ENCODE results near the gene ABCC3.

Gene ABCC3

DNA sequence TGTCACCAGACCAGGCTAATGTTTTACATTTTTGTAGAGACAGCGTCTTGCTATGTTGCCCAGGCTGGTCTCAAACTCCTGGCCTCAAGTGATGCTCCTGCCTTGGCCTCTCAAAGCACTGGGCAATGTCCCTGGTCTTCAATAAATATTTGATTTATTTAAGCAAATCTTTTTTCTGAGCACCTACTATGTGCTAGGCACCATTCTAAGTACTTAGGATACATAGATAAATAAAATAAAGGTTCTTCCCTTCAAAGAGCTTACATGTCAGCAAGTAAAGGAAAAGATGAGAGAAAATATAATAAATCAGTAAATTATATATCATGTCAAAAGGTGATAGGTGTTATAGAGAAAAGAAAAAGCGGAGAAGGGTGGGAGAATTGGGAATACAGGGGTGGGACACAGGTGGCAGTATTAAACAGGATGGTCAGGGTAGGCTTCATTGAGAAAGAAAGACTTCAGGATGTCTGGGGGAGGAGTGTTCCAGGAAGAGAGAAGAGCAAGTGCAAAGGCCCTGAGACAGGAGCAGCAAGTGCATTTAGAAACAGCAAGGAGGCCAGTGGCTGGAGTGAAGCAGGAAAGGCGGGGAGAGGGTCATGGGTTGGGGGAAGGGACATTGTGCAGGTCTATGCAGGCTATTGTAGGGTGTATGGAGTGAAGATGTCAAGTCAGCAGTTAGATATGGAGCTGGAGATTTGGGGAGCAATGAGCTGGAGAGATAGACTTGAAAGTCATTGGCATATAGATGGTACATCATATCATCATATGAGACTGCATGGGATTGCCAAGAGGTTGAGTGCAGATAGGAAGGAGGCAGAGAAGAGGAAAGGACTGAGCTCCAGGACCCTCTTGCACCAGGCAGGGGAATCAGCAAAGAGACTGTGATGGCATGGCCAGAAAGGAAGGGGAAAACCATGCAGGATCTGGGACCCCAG is 11.3 kb downstream of the ABCC3 start:
- TF ChIP-seq POLR2AphosphoS5 (IDR thresholded peaks at IDR 0.05; ENCODE audit: low read depth) (no peak), GABPA (IDR thresholded peaks at IDR 0.05; ENCODE audit: low read depth) (no peak), SPI1 (IDR thresholded peaks at IDR 0.05; ENCODE audit: borderline replicate concordance, low read depth) (no peak)
- H3K27me3 ChIP-seq (ENCODE audit: insufficient read depth, poor library complexity, severe bottlenecking), result no peaks in the 10 kb centered on the region
- H3K4me3 ChIP-seq (replicated peaks; ENCODE audit: insufficient read depth, low read length), result no peak overlapping the region
- DNase-seq (ENCODE audit: low read depth in 1 of 2, low spot score in 1 of 2), result no peak
- no peak overlapping the region for H3K27ac ChIP-seq (replicated peaks)

DNA sequence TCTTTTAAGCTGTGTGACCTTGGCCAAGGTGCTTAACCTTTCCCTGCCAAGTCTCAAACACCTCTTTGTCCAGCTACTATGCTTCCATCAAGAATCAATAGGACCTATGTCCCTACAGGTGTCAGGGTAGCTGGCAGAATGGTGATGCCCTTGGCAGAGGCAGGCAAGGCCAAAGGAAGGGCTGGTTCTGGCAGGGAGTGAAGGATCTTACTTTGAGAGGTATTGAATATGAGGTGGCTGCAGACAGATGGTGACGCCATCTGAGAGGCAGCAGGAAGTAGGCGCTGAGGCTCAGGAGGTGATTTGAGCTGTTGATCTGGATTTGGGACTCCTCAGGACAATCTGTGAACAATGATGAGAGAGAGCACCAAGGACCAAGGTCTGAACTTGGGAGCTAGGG is 12.5 kb downstream of the ABCC3 start:
- TF ChIP-seq SPI1 (IDR thresholded peaks at IDR 0.05; ENCODE audit: borderline replicate concordance, low read depth) (no peak), POLR2AphosphoS5 (IDR thresholded peaks at IDR 0.05; ENCODE audit: low read depth) (no peak), GABPA (IDR thresholded peaks at IDR 0.05; ENCODE audit: low read depth) (no peak)
- TF ChIP-seq, protein P1, sequence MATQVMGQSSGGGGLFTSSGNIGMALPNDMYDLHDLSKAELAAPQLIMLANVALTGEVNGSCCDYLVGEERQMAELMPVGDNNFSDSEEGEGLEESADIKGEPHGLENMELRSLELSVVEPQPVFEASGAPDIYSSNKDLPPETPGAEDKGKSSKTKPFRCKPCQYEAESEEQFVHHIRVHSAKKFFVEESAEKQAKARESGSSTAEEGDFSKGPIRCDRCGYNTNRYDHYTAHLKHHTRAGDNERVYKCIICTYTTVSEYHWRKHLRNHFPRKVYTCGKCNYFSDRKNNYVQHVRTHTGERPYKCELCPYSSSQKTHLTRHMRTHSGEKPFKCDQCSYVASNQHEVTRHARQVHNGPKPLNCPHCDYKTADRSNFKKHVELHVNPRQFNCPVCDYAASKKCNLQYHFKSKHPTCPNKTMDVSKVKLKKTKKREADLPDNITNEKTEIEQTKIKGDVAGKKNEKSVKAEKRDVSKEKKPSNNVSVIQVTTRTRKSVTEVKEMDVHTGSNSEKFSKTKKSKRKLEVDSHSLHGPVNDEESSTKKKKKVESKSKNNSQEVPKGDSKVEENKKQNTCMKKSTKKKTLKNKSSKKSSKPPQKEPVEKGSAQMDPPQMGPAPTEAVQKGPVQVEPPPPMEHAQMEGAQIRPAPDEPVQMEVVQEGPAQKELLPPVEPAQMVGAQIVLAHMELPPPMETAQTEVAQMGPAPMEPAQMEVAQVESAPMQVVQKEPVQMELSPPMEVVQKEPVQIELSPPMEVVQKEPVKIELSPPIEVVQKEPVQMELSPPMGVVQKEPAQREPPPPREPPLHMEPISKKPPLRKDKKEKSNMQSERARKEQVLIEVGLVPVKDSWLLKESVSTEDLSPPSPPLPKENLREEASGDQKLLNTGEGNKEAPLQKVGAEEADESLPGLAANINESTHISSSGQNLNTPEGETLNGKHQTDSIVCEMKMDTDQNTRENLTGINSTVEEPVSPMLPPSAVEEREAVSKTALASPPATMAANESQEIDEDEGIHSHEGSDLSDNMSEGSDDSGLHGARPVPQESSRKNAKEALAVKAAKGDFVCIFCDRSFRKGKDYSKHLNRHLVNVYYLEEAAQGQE (IDR thresholded peaks at IDR 0.05; ENCODE audit: insufficient replicate concordance, low read depth), result no peak
- Histone ChIP-seq H3K27me3 (ENCODE audit: insufficient read depth, poor library complexity, severe bottlenecking) (no peaks in the 10 kb centered on the region), H3K4me3 (replicated peaks; ENCODE audit: insufficient read depth, low read length) (no peak overlapping the region), H3K27ac (replicated peaks) (no peak overlapping the region)
- DNase-seq (ENCODE audit: low read depth in 1 of 2, low spot score in 1 of 2), result no peak

DNA sequence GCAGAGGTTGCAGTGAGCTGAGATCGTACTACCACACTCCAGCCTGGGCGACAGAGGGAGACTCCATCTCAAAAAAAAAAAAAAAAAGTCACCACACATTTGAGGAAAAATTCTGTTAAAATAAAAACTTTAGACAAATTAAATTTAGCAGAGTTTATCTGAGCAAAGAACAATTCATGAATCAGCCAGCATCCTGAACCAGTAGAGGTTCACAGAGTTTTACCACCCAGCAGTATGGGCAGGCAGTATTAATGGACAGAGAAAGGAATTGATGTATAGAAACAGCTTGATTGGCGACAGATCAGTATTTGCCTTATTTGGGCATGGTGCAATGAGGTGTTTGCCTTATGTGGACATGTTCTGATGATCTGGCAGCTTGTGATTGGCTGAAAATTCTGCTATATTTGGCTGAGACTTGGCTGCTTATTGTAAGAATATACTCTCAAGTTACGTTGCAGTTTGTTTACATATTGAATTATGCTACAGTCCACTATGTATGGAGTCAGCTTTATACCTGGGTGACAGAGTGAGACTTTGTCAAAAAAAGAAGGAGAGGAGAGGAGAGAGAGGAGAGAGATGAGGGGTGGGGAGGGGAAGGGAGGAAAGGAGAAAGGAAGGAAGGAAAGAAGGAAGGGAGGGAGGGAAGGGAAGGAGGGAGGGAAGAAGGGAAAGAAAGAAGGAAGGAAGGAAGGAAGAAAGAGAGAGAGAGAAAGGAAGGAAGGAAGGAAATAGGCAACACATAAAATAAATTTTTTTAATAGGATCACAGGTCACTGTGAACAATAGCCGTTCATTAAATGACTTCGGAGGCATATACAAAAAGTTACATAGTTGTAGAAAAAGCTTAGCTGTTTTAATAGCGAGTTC is 14.6 kb downstream of the ABCC3 start:
- TF ChIP-seq GABPA (IDR thresholded peaks at IDR 0.05; ENCODE audit: low read depth) (no peak), POLR2AphosphoS5 (IDR thresholded peaks at IDR 0.05; ENCODE audit: low read depth) (no peak), SPI1 (IDR thresholded peaks at IDR 0.05; ENCODE audit: borderline replicate concordance, low read depth) (no peak)
- TF ChIP-seq, protein P1 (IDR thresholded peaks at IDR 0.05; ENCODE audit: insufficient replicate concordance, low read depth), result no peak
- TF ChIP-seq, protein P2, sequence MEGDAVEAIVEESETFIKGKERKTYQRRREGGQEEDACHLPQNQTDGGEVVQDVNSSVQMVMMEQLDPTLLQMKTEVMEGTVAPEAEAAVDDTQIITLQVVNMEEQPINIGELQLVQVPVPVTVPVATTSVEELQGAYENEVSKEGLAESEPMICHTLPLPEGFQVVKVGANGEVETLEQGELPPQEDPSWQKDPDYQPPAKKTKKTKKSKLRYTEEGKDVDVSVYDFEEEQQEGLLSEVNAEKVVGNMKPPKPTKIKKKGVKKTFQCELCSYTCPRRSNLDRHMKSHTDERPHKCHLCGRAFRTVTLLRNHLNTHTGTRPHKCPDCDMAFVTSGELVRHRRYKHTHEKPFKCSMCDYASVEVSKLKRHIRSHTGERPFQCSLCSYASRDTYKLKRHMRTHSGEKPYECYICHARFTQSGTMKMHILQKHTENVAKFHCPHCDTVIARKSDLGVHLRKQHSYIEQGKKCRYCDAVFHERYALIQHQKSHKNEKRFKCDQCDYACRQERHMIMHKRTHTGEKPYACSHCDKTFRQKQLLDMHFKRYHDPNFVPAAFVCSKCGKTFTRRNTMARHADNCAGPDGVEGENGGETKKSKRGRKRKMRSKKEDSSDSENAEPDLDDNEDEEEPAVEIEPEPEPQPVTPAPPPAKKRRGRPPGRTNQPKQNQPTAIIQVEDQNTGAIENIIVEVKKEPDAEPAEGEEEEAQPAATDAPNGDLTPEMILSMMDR (IDR thresholded peaks at IDR 0.05; ENCODE audit: insufficient read depth, low read length), result no peak
- H3K4me3 ChIP-seq (replicated peaks; ENCODE audit: insufficient read depth, low read length), result no peak overlapping the region
- no peak for DNase-seq (ENCODE audit: low read depth in 1 of 2, low spot score in 1 of 2)
- no peak overlapping the region for H3K27ac ChIP-seq (replicated peaks)
- no peaks in the 10 kb centered on the region for H3K27me3 ChIP-seq (ENCODE audit: insufficient read depth, poor library complexity, severe bottlenecking)

DNA sequence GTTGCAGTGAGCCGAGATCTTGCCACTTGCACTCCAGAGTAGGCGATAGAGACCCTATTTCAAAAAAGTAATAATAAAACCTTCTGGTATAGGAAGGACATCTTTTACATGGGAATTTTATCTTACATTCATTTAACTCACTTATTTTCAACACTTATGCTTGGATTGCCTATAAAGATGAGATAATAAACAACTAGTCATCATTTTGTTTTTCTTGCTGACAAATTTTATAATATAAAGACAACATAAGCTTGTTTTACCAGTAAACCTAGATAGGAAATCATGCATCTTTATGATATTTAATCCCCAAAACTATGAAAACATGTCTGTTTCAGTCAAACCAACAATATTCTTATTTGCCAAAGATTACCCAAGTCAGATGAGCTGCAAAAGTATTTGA is 17.0 kb downstream of the ABCC3 start:
- no peak overlapping the region for H3K27ac ChIP-seq (replicated peaks)
- DNase-seq (ENCODE audit: low read depth in 1 of 2, low spot score in 1 of 2), result no peak
- no peaks in the 10 kb centered on the region for H3K27me3 ChIP-seq (ENCODE audit: insufficient read depth, poor library complexity, severe bottlenecking)
- no peak for TF ChIP-seq POLR2AphosphoS5 (IDR thresholded peaks at IDR 0.05; ENCODE audit: low read depth)
- TF ChIP-seq, protein P2 (IDR thresholded peaks at IDR 0.05; ENCODE audit: insufficient read depth, low read length), result no peak
- TF ChIP-seq GABPA (IDR thresholded peaks at IDR 0.05; ENCODE audit: low read depth), result no peak
- TF ChIP-seq, protein P1 (IDR thresholded peaks at IDR 0.05; ENCODE audit: insufficient replicate concordance, low read depth), result no peak
- no peak for TF ChIP-seq SPI1 (IDR thresholded peaks at IDR 0.05; ENCODE audit: borderline replicate concordance, low read depth)
- H3K4me3 ChIP-seq (replicated peaks; ENCODE audit: insufficient read depth, low read length), result no peak overlapping the region

Measured in HL-60 (cell line).